RWPE1 (cell line): ENCODE data around the gene ASIC2.

Source experiments
- CTCF ChIA-PET: fragments of 350-600 bp; sonication (Branson Sonifier 250); formaldehyde crosslinking; extraction: SDS; loops from one replicate; lab custom pipeline; 2021; lab: Yijun Ruan, JAX
- POLR2A ChIA-PET: fragments of 400-600 bp; formaldehyde crosslinking; extraction: SDS; loops from one replicate; lab custom pipeline; 2020; ENCODE audit warnings: antibody characterized with exemption; ENCODE audit not compliant: low non-redundant PET; lab: Yijun Ruan, JAX
- DNase-seq: peaks from one replicate; pipeline ENCODE4 v3.0.0; 2012; ENCODE audit warnings: low spot score
- H3K27ac ChIP-seq: fragments of 450-650 bp; 2 replicates; pipeline ENCODE4 v1.5.1; 2017
- CTCF ChIP-seq: fragments of 450-650 bp; conservative IDR thresholded peaks from 2 replicates; pipeline ENCODE4 v1.5.1; 2017; ENCODE audit warnings: low read depth, mild to moderate bottlenecking

Gene ASIC2

GRCh38 chr17:33099252-33099651 is 193.8 kb downstream of the ASIC2 start:
- no peak for TF ChIP-seq CTCF
- H3K27ac ChIP-seq, result no peak overlapping the region
- ChIA-PET CTCF (no interaction called here), POLR2A (no interaction called here)
- no peak for DNase-seq

- CTCF ChIA-PET, result interaction anchor here (0.9 kb wide), 1 partner anchor 170 kb away, joined by 3 read pairs; no protein-coding TSS in a partner anchor
- TF ChIP-seq CTCF, result no peak
- no peak overlapping the region for H3K27ac ChIP-seq
- DNase-seq, result no peak
- POLR2A ChIA-PET, result no interaction called here
Measured at GRCh38 chr17:33097411-33097810, 195.7 kb downstream of the ASIC2 start.

DNA sequence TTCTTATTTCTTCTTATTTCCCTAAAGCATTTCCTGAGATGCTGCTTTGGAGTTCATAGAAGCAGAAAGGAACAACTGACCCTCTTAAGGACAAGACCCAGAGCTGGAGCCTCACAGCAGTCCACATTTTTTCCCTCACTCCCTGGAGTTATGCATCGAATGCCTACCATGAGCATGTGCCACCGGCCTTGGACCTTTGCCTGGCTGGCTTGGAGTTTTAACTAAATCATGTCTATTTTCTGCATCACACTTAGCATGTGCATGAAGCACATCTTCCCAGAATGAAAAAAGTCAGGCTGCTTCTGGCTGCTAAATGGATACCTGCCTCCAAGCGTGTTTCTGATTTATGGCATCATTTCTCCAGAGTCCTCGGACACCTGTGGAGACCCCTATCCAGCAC is 196.9 kb downstream of the ASIC2 start:
- CTCF ChIA-PET, result no interaction called here
- DNase-seq, result no peak
- no peak for TF ChIP-seq CTCF
- POLR2A ChIA-PET, result no interaction called here
- H3K27ac ChIP-seq, result no peak overlapping the region

DNA sequence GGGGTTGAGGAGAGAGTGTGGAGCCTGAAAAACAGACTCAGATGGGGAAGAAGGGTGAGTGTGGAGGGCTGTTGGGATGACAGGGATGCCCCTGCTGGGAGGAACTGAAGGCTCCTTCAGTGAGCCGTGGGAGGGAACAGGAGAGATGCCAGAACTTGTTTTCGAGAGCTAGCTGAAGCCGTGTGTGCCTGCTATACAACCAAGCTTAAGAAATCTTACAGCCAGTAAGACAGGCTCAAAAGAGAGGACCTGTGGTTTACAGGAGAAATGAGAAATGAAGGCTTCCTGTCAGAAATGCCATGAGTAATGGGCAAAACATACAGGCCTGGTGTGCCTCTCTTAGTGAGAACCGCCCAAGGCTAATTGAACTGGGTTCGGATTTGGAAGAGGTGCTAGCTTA is 201.8 kb downstream of the ASIC2 start:
- no peak for TF ChIP-seq CTCF
- POLR2A ChIA-PET, result no interaction called here
- peak; percentile 12 for DNase-seq
- CTCF ChIA-PET, result no interaction called here
- no peak overlapping the region for H3K27ac ChIP-seq

- DNase-seq, result no peak
- CTCF ChIA-PET, result no interaction called here
- POLR2A ChIA-PET, result no interaction called here
- no peak overlapping the region for H3K27ac ChIP-seq
- no peak for TF ChIP-seq CTCF
Measured at GRCh38 chr17:33090806-33091205, 202.3 kb downstream of the ASIC2 start.

- CTCF ChIA-PET, result interaction anchor here (0.6 kb wide), 1 partner anchor 625 kb away, joined by 5 read pairs; no protein-coding TSS in a partner anchor
- POLR2A ChIA-PET, result no interaction called here
- DNase-seq, result no peak
- no peak for TF ChIP-seq CTCF
- no peak overlapping the region for H3K27ac ChIP-seq
Measured at GRCh38 chr17:33086878-33087277, 206.2 kb downstream of the ASIC2 start.

GRCh38 chr17:33086041-33086440 is 207.1 kb downstream of the ASIC2 start:
- POLR2A ChIA-PET, result no interaction called here
- CTCF ChIA-PET, result no interaction called here
- no peak for TF ChIP-seq CTCF
- no peak for DNase-seq
- no peak overlapping the region for H3K27ac ChIP-seq
